GM12873 (cell line): ENCODE results near the gene SUGCT.

Source experiments
- CTCF ChIP-seq: IDR thresholded peaks from 2 replicates; pipeline ENCODE4 v1.5.1; 2012; ENCODE audit warnings: low read depth, mild to moderate bottlenecking, moderate library complexity, low read length, control low read depth; ENCODE audit not compliant: insufficient read depth; ENCODE audit errors: missing control alignments

The SUGCT gene

GRCh38 chr7:40330408-40330807 is 195.6 kb downstream of the SUGCT start:
- no peak for TF ChIP-seq CTCF

DNA sequence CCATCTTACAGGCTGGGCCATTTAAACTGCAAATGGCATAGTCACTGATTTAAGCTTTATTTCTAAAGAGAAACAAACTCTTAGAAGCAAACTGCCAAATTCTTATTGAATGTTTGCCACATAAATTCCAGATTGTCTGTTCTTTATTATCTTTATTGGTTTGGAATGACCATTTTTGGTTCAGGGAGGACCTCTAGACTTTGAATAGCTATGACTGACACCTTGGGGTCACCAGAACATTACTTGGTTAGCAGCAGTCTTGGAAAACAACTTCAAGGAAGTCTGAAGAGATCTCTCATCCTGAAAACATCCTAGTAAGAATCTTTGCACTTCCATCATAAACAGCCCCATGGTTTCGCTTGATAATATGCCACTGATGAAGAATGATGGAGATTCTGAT is 197.1 kb downstream of the SUGCT start:
- TF ChIP-seq CTCF: no peak

- no peak for TF ChIP-seq CTCF
These were observed 197.7 kb downstream of the SUGCT start for GRCh38 chr7:40332516-40332915.

- TF ChIP-seq CTCF: no peak
These were observed 207.0 kb downstream of the SUGCT start for GRCh38 chr7:40341836-40342235.

DNA sequence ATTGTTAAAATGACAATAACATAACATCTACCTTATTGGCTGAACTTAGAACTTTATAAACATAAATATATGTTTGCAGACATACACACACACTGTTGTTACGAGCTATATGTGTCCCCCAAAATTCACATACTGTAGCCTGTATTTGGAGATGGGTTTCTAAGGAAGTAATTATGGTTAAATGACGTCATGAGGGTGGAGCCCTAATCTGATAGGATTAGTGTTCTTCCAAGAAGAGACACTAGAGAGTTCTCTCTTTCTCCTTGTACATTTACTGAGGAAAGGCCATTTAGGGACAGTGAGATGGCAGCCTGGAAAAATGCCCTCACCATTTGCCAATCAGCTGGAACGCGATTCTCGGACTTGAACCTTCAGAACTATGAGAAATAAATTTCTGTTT is 211.7 kb downstream of the SUGCT start:
- no peak for TF ChIP-seq CTCF

GRCh38 chr7:40348126-40348728 is 213.4 kb downstream of the SUGCT start:
- no peak for TF ChIP-seq CTCF

GRCh38 chr7:40350100-40350499 is 215.3 kb downstream of the SUGCT start:
- TF ChIP-seq CTCF: no peak
